Kasumi-1 (cell line): ENCODE data around the gene ZFP36L2.

ENCODE experiments used
- DNase-seq, 2 experiments: peaks; one replicate each; lab custom pipeline; 2025; lab: John Stamatoyannopoulos, UW

ZFP36L2 gene

GRCh38 chr2:43223521-43224001 lies 2.8 kb downstream of the ZFP36L2 start:
- DNase-seq = no peak

GRCh38 chr2:43222475-43223309 lies 3.7 kb downstream of the ZFP36L2 start:
- peak in 1 of 2 experiments; percentile 28 for DNase-seq

DNA sequence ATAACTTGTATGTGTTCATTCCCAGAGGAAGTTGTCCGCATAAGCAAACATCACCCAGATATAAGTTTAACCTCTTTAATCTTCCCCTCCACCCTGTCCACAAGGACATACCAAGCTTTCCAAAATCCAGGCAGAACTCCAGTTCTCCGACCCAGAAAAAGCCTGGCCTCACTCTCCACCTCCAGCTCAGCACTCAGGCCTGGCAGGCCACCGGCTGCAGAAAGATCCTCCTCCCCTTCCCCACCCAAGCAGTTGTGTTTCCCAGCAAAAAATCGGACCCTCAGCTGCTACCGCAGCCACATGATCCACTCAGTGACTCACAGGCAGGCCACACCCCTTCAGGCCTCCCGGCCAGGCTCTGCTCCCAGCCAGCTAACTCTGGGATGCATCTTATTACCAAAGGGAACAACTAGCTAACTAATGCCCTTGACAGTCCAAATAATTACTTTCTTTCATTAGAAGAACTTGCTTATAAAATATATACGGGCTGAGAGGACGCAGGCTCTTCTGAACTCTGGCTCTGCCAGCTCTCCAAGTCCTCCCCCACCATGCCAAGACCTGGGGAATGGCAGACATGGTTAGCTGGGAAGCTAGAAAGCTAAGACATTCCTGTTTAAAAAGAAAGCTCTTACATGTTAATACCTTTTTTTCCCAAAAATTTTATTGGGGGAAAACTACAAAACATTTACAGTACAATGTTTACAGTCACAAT lies 4.5 kb downstream of the ZFP36L2 start:
- peak; percentile 75 to 90 for DNase-seq

DNA sequence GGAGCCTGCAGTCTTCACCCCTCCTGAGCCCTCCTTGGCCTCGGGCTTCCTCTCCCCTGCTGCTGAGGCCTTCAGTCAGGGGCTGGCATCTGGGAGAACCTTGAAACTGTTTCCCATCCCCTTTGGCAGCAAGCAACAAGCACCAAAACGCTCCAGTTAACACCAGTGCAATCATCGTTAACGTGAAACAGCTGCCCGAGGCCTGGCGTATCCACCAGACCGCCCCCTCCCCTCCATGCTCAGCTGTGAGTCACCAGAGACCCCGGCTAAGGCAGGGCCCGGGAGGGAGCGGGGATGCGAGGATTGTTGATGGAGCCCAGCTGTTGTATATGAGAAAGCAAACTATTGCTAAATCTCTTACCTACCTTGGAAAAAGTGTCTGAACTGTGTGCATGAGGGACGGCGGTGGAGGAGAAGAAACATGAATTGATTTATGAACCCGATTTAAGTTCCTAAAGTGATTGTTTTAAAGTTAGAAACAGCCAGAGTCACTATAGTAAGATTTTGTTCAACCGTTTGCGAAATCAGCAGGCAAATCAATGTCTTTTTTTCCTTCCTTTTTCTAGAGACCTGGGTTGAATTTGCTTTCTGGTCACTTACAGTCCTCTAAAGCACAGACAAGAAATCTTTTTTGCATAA lies 5.2 kb downstream of the ZFP36L2 start:
- DNase-seq = peak; percentile 84 to 85

GRCh38 chr2:43220760-43221123 lies 5.7 kb downstream of the ZFP36L2 start:
- DNase-seq = peak in 1 of 2 experiments; percentile 77

DNA sequence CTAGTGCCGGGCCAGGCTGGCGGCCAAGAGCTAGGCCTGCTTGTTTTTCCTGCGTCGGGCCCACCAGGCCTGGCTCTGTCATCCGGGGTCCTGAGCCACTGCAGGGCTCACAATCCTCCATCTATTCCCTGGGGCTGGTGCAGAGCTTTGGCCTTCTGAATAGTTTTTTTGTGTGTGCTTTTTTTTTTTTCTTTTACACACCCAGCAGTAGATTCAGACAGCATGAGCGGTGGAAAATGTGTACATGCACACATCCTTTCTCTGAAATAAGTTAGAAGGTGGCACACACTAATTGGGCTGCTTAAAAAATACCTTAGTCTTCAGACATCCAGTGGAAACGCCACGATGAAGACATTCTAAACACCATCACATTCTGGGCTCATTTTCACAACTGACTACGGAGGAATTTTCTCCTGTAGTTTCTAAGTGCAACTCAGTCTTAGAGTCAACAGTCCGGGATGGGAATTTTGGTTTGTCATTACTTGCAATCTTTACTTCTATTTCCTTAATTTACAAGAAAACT lies 6.1 kb downstream of the ZFP36L2 start:
- peak in 1 of 2 experiments; percentile 85 for DNase-seq

GRCh38 chr2:43219383-43220228 lies 6.8 kb downstream of the ZFP36L2 start:
- DNase-seq = peak; percentile 94 to 97

- DNase-seq = peak in 1 of 2 experiments; percentile 37
These were observed 7.6 kb downstream of the ZFP36L2 start for GRCh38 chr2:43218702-43219382.

- DNase-seq = peak; percentile 47 to 53
These were observed 8.2 kb downstream of the ZFP36L2 start for GRCh38 chr2:43218155-43218701.

- DNase-seq = no peak
These were observed 8.9 kb downstream of the ZFP36L2 start for GRCh38 chr2:43217228-43218154.

- no peak for DNase-seq
These were observed 9.8 kb downstream of the ZFP36L2 start for GRCh38 chr2:43216629-43217028.

GRCh38 chr2:43215673-43216255 lies 10.6 kb downstream of the ZFP36L2 start:
- no peak for DNase-seq

DNA sequence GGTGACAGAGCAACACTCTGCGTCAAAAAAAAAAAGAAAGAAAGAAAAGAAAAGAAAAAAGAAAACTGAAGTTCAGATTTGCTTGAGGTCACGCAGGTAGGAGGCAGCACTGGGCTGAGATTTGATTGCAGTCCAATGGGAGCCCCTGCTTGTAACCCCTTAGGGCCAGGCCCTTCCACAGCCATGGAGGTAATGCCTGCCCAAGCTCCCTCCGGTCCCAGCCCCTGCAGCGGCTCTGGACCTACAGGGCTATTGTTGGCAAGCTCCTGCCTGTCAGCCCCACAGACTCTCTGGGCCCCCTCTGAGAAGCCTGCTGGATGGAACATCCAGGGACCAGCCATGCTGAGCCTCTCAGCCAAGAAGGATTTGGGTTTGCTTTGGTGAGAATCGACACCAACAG lies 12.2 kb downstream of the ZFP36L2 start:
- DNase-seq = no peak

DNA sequence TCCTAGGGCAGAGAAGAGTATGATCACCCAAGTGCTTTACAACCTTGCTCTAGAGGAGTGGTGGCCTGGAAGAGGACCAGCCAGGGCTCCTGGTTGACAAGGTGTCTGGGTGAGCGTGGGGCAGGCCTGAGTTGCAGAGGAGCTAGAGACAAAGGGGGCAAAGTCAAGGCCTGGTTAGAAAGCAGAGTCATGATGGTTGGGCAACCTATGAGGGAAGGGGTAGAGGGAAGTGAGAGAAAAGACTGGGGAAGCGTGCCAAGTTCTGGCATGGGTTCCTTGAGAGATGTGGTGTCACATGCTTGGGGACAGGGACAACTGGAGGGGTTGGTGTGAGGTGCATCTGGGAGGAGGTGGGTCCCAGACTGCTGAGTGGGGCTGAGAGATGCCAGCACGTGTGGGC lies 13.5 kb downstream of the ZFP36L2 start:
- peak; percentile 76 to 84 for DNase-seq

DNA sequence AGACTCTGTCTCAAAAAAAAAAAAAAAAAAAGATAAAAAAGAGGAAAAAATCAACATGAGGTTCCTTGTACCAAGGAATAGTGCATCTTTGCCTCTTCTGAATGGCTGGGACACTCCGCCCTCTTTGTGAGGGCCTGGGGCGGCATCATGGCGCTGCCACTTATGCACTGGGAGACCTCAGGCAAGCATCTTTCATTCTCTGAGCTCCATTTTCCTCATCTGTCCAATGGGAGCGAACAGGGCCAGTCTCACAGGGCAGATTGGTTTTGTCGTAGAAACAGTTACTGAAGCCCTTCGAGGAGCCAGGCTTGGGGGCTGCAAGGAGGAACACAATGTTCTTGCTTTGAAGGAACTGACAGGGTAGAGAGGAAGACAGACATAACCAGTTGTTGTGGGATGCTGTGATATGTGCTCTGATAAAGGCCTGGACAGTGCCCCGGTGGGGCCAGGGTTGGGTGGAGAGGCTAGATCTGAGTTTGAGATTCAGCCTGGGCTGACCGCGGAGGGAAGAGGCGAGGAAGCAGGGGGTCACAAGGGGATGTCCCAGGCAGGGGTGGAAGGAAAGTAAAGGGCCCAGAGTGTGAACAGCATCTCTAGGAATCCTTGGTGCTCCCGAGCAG lies 14.1 kb downstream of the ZFP36L2 start:
- DNase-seq = no peak

DNA sequence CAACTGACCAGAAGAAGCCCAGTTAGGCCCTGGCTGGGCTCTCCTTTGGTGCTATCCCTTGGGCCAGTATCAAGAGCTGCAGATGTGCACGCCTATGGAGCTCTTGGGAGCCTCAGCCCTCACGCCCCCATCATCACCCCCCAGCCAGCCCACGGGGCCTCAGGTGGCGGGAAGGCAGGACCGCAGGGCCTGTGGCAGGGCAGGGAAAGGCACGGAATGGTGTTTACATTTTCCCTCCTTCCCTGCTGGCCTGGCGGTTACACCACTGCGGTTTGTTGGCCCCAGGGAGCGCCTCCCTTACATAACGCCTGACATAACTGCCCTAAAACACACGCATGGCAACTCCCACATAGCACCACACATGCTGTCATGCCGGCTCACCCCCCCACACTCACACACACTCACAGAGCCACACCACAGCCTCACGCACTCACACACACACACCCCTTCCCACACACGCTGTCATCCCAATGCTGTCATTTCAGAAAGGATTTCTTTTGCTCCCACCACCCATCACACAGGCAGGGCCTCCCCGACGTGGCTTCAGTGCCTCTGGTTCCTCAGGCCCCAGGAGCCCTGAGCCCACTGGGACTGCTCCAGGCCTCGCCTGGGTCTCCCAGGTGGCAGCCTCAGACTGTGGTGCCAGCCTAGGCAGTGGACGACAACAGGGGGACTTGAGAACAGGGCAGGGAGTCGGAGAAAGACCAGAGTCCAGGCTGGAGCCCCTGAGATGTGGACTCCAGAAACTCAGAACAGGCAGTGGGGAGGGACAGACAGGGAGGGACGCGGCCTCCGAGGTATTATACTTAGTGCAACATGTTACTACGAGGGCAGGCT lies 15.7 kb downstream of the ZFP36L2 start:
- DNase-seq = peak; percentile 95 to 96

DNA sequence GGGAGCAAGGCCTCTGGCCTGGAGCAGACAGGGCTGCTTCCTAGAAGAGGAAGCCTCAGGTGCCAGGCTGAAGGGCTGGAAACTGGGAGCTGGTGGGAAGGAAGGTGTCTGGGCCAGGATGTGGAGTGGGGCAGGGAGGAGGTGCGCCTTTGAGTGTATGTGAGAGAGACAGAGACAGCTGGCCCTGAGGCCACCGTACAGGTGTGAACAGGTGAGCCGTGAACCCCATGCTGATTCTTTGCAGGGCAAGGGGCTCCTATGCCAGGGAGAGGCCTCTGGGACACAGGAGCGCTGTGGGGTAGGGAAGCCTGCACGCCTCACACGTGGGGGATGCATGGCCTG lies 16.3 kb downstream of the ZFP36L2 start:
- DNase-seq = no peak

GRCh38 chr2:43209204-43209717 lies 17.1 kb downstream of the ZFP36L2 start:
- DNase-seq = no peak
